Testis (tissue), 3 donors: ENCODE results near the gene PRDM15. TPM values are rescaled to one million over a fixed set of nuclear protein-coding genes. Genes with fewer than 3 reads are reported as not detected.

Experiments
- DNase-seq: peaks from one replicate; pipeline ENCODE4 v3.0.0-alpha.2; 2019
- H3K27ac ChIP-seq, 2 donors: fragments of 200-600 bp; sonication (generic); one replicate each; pipeline ENCODE4 v1.5.1; 2019
- H3K27me3 ChIP-seq: fragments of 200-600 bp; sonication (generic); one replicate; pipeline ENCODE4 v1.5.1; 2019
- H3K36me3 ChIP-seq: fragments of 200-600 bp; sonication (generic); one replicate; pipeline ENCODE4 v1.5.1; 2017; ENCODE audit warnings: low read depth; ENCODE audit errors: missing control alignments
- H3K4me1 ChIP-seq: fragments of 200-600 bp; sonication (generic); one replicate; pipeline ENCODE4 v1.5.1; 2019
- H3K4me3 ChIP-seq, 2 donors: fragments of 200-600 bp; sonication (generic); one replicate each; pipeline ENCODE4 v1.5.1; 2017 to 2019
- H3K9me3 ChIP-seq: fragments of 200-600 bp; sonication (generic); one replicate; pipeline ENCODE4 v1.5.1; 2017
- POLR2A ChIP-seq: fragments of 450-650 bp; IDR thresholded peaks from one replicate; pipeline ENCODE4 v1.6.1; 2017; ENCODE audit warnings: antibody characterized with exemption, mild to moderate bottlenecking, moderate library complexity
- WGBS, 2 donors: methylation state at CpG; one replicate each; pipeline ENCODE4 v1.1.5; 2018; 5-methylcytosine and 5-hydroxymethylcytosine counted together
- intact Hi-C: fragments of 100-400 bp; cut with DNase I; formaldehyde crosslinking; loops from one replicate; pipeline ENCODE4 v1.15.1; 2023; ENCODE audit warnings: low total_unique reads
- polyA plus RNA-seq: library from polyadenylated mRNA; stranded (reverse); fragments of 350-450 nt; fragmentation: Illumina TruSeq; extraction: RNeasy Lipid Tissue Mini Kit (QIAGEN cat#74804); gene quantifications from one replicate; pipeline ENCODE4 v1.2.3, GENCODE V29; 2014; ENCODE audit warnings: low read depth, low replicate concordance; ENCODE audit not compliant: insufficient read depth
- total RNA-seq, 2 donors: library from RNA; depleted of rRNA; stranded (reverse); fragments of >200 nt; gene quantifications; one replicate each; pipeline ENCODE4 v1.2.3, GENCODE V29; 2016
- TF ChIP-seq, protein P1 (sequence below), 3 experiments: fragments of 450-650 bp in 2 of 3; fragments of 200-600 bp in 1 of 3; sonication (generic) in 1 of 3; IDR thresholded peaks; one replicate each; pipeline ENCODE4 v1.5.1; 2016 to 2019; ENCODE audit warnings: antibody characterized with exemption in 3 of 3, mild to moderate bottlenecking in 2 of 3, moderate library complexity in 1 of 3

PRDM15 gene
- total and polyA plus RNA-seq, 3 donors from 2014 or later: 8.2 to 21.4 (median 18.8) TPM

DNA sequence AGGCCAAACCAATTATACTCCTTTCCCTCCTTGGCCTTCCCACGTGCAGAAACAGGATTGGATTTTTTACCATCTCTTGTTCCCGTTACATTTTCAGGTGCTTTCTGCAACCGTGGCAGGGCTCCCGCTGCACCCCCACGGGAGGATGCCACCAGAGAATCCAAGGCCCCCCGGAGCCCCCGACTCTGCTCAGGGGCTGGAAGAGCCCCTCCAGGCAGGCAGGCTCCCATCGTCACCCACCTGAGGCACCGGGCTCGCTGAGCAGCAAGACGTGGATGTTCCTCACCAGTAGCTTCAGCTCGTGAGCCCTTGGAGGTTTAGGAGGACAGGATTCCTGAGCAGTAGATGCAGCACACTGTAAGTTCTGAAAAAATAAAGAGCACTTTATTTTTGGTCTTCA, 35.2 kb upstream of the PRDM15 start:
- WGBS, 2 donors: 97 to 99% methylated on average over 11 to 12 of the region's 12 CpGs
- no peaks in the 10 kb centered on the region for H3K36me3 ChIP-seq
- intact Hi-C loops: no loop called here
- H3K4me3 ChIP-seq: no peak overlapping the region
- TF ChIP-seq POLR2A: no peak
- TF ChIP-seq, protein P1, sequence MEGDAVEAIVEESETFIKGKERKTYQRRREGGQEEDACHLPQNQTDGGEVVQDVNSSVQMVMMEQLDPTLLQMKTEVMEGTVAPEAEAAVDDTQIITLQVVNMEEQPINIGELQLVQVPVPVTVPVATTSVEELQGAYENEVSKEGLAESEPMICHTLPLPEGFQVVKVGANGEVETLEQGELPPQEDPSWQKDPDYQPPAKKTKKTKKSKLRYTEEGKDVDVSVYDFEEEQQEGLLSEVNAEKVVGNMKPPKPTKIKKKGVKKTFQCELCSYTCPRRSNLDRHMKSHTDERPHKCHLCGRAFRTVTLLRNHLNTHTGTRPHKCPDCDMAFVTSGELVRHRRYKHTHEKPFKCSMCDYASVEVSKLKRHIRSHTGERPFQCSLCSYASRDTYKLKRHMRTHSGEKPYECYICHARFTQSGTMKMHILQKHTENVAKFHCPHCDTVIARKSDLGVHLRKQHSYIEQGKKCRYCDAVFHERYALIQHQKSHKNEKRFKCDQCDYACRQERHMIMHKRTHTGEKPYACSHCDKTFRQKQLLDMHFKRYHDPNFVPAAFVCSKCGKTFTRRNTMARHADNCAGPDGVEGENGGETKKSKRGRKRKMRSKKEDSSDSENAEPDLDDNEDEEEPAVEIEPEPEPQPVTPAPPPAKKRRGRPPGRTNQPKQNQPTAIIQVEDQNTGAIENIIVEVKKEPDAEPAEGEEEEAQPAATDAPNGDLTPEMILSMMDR (IDR thresholded peaks at IDR 0.05): no peak
- H3K27me3 ChIP-seq: no peaks in the 10 kb centered on the region
- H3K4me1 ChIP-seq: no peaks in the 10 kb centered on the region
- no peak for DNase-seq
- H3K9me3 ChIP-seq: no peaks in the 10 kb centered on the region
- H3K27ac ChIP-seq: no peak overlapping the region

DNA sequence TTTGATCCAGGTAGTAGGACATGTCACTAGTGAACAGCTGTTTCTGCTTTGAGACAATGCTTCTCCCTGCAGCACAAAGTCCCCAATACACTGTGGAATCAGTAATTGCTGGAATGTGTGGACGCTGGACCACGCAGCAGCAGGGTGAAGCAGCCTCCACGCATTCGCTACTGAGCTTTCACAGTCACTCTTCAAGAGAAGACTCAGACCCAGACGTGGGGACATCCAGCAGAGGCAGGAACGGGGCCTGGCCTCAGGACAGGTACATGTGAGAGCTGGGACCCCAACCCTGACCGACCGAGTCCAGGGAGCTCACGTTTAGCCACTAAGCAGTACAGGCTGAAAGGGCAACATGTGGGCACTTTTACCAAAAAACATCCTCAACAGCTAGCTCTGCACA, 34.1 kb upstream of the PRDM15 start:
- TF ChIP-seq, protein P1 (IDR thresholded peaks at IDR 0.05): no peak
- TF ChIP-seq POLR2A: no peak
- no peak for DNase-seq
- H3K27ac ChIP-seq: no peak overlapping the region
- no peaks in the 10 kb centered on the region for H3K27me3 ChIP-seq
- intact Hi-C loops: no loop called here
- no peaks in the 10 kb centered on the region for H3K4me1 ChIP-seq
- H3K36me3 ChIP-seq: no peaks in the 10 kb centered on the region
- H3K4me3 ChIP-seq: no peak overlapping the region
- WGBS, 2 donors: 85% methylated on average over 6 to 9 of the region's 9 CpGs
- H3K9me3 ChIP-seq: no peaks in the 10 kb centered on the region

DNA sequence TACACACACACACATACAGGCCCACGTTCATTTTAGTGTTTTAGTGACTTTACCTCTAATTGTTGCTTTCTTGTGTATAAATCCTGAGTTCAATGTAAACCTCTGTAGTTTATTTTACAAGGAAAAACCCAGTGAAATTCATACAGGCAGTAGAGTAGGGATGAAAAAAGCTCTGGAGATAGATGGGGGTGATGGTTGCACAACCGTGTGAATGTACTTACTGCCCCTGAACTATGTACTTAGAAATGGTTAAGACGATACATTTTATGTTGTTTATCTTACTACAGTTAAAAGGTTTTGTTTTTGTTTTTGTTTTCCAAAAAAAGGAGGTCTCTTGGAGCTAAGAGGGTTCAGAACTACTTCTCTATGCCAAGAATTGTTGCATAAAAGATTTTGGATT, 29.7 kb upstream of the PRDM15 start:
- TF ChIP-seq POLR2A: no peak
- TF ChIP-seq, protein P1 (IDR thresholded peaks at IDR 0.05): no peak
- WGBS, 2 donors: 61 to 64% methylated on average over 3 of the region's 3 CpGs
- no peaks in the 10 kb centered on the region for H3K36me3 ChIP-seq

DNA sequence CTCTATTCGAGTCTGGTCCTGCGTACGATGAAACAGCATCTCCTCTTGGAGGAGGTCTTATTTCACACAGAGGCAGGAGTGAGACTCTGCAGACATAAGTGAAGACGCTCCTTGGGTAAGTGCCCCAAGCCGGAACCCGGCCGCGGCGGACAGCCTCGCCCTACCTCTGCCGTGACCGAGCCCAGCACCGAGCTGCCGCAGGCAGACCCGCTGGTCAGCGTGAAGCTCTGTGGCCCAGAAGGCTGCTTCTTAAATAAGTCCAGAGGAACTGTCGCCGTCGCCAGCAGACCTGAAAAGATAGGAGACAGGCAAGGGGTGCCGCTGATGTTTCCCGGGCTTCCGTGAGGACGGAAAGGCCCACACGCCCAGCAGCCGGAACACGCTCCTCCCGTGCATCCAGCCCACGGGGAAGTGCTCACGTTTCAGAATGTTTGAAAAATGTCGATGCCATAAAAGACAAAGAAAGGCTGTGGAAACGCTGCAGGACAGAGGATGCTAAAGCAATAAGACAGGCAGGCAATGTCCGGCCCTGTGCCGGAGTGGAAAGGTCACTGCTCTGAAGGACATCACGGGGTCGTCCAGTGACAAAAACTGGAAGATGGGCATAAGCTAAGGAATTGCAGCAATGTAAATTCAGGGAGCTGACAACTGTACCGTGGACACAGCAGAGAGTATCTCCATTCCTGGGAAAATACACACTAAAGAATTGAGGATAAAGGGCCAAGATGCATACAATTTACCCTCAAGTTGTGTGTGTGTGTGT, 28.5 kb upstream of the PRDM15 start:
- Histone ChIP-seq H3K27me3 (no peaks in the 10 kb centered on the region), H3K4me3 (no peak overlapping the region), H3K36me3 (no peaks in the 10 kb centered on the region), H3K9me3 (no peaks in the 10 kb centered on the region), H3K27ac (no peak overlapping the region), H3K4me1 (no peaks in the 10 kb centered on the region)
- intact Hi-C loops: no loop called here
- no peak for TF ChIP-seq POLR2A
- TF ChIP-seq, protein P1 (IDR thresholded peaks at IDR 0.05): no peak
- no peak for DNase-seq
- WGBS, 2 donors: 87 to 92% methylated on average over 35 to 36 of the region's 36 CpGs

More for the DNA sequence above, 29.7 kb upstream of the PRDM15 start:
- no peaks in the 10 kb centered on the region for H3K9me3 ChIP-seq
- H3K4me1 ChIP-seq: no peaks in the 10 kb centered on the region
- no peak for DNase-seq
- no peaks in the 10 kb centered on the region for H3K27me3 ChIP-seq
- intact Hi-C loops: no loop called here
- no peak overlapping the region for H3K4me3 ChIP-seq
- H3K27ac ChIP-seq: no peak overlapping the region

DNA sequence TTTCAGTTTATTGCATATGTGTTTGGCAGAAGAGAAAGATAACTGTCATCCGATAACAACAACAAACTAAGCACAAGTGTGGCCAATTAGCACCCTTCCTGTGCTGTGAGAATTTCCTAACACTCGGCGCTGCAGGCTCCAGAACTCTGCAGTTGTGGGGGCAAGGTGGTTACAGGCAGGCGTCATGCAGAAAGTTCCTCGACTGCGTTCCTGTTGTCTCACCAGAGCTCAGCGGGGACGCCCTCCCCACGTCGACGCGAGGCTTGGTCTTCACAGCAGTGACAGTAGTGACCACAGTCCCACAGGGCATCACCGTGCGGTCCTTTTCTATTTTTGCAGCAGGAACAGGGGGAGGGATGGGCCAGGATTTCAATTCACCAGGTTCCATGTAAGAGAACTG, 27.6 kb upstream of the PRDM15 start:
- TF ChIP-seq, protein P1 (IDR thresholded peaks at IDR 0.05): no peak
- TF ChIP-seq POLR2A: no peak
- Histone ChIP-seq H3K27ac (no peak overlapping the region), H3K4me1 (no peaks in the 10 kb centered on the region), H3K9me3 (no peaks in the 10 kb centered on the region), H3K36me3 (no peaks in the 10 kb centered on the region), H3K4me3 (no peak overlapping the region), H3K27me3 (no peaks in the 10 kb centered on the region)
- intact Hi-C loops: no loop called here
- 91% methylated on average over 14 of the region's 14 CpGs for WGBS, 2 donors
- DNase-seq: no peak
